Prostate gland (tissue), 2 donors: Measurements from ENCODE around the gene ENOPH1.

Source experiments
- POLR2A ChIP-seq: fragments of 450-650 bp; IDR thresholded peaks from one replicate; pipeline ENCODE4 v1.6.1; 2016; ENCODE audit warnings: antibody characterized with exemption, mild to moderate bottlenecking
- POLR2AphosphoS5 ChIP-seq: sonication (generic); formaldehyde crosslinking; IDR thresholded peaks from one replicate; pipeline ENCODE4 v1.6.1; 2017; ENCODE audit warnings: antibody characterized with exemption
- TF ChIP-seq, protein P1 (sequence below), 4 experiments: fragments of 200-600 bp in 2 of 4; fragments of 450-650 bp in 2 of 4; sonication (generic) in 2 of 4; IDR thresholded peaks; 1 replicate in 3 of 4; 2 replicates in 1 of 4; pipeline ENCODE4 v1.5.1; 2016 to 2019; ENCODE audit warnings: antibody characterized with exemption in 4 of 4, mild to moderate bottlenecking in 2 of 4, moderate library complexity in 2 of 4

DNA sequence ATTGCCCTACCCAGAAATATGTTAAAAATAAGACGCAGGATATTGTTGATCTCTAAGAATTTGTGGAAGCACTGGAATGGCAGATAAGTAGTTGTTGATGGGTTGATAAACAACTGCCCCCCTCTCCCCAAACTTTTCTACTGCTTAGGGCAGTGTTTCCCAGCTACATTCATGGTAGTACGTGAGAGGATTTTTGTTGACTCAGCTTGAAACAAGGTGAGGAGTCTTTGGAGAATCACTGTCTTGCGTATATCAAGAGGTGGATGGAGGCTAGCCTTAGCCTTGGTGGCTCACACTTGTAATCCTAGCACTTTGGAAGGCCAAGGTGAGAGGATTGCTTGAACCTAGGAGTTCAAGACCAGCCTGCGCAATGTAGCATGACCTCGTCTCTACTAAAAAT, 5.7 kb downstream of the ENOPH1 start:
- TF ChIP-seq, protein P1, sequence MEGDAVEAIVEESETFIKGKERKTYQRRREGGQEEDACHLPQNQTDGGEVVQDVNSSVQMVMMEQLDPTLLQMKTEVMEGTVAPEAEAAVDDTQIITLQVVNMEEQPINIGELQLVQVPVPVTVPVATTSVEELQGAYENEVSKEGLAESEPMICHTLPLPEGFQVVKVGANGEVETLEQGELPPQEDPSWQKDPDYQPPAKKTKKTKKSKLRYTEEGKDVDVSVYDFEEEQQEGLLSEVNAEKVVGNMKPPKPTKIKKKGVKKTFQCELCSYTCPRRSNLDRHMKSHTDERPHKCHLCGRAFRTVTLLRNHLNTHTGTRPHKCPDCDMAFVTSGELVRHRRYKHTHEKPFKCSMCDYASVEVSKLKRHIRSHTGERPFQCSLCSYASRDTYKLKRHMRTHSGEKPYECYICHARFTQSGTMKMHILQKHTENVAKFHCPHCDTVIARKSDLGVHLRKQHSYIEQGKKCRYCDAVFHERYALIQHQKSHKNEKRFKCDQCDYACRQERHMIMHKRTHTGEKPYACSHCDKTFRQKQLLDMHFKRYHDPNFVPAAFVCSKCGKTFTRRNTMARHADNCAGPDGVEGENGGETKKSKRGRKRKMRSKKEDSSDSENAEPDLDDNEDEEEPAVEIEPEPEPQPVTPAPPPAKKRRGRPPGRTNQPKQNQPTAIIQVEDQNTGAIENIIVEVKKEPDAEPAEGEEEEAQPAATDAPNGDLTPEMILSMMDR (IDR thresholded peaks at IDR 0.05) = no peak
- TF ChIP-seq POLR2AphosphoS5 (no peak), POLR2A (no peak)
